Pancreas (tissue), 10 donors: Measurements from ENCODE around the gene CACNA1C. TPM values are rescaled to one million over a fixed set of nuclear protein-coding genes. Genes with fewer than 3 reads are reported as not detected.
A peak's percentile ranks its signal among the peaks of the same experiment; 100 is the strongest.

ENCODE experiments used
- ATAC-seq, 4 donors: fragments of 200-7000 bp; cut with Tn5 transposase; one replicate each; pipeline versions ENCODE4 v1.8.0 to v1.9.1; 2020; ENCODE audit warnings: mild to moderate bottlenecking in 4 of 4, moderate library complexity in 4 of 4
- DNase-seq, 6 donors: peaks; one replicate each; pipeline ENCODE4 v3.0.0-alpha.2; 2020
- FAIRE-seq: peaks from 2 replicates; lab custom pipeline; 2012; peaks lifted over from hg19 to GRCh38; lab: Jason Lieb, UNC
- H3K27ac ChIP-seq, 4 donors: fragments of 200-600 bp; sonication (generic); 1 replicate in 3 of 4; 2 replicates in 1 of 4; pipeline versions ENCODE4 v1.5.0 to v1.8.0; 2020
- H3K27me3 ChIP-seq, 4 donors: fragments of 200-600 bp; one replicate each; pipeline ENCODE4 v1.8.0; 2021
- H3K36me3 ChIP-seq, 3 donors: fragments of 200-600 bp; sonication (generic) in 1 of 3; one replicate each; pipeline versions ENCODE4 v1.5.0 to v1.8.0; 2020 to 2021
- H3K4me1 ChIP-seq, 3 donors: fragments of 200-600 bp; one replicate each; pipeline ENCODE4 v1.8.0; 2021
- H3K4me3 ChIP-seq, 4 donors: fragments of 200-600 bp; sonication (generic) in 2 of 4; one replicate each; pipeline versions ENCODE4 v1.5.0 to v1.8.0; 2020 to 2021
- H3K9me3 ChIP-seq, 4 donors: fragments of 200-600 bp; one replicate each; pipeline ENCODE4 v1.8.0; 2021
- CTCF ChIP-seq, 4 donors: fragments of 200-600 bp; sonication (generic) in 3 of 4; IDR thresholded peaks; one replicate each; pipeline versions ENCODE4 v1.5.0 to v1.8.0; 2021; ENCODE audit warnings: antibody characterized with exemption in 4 of 4
- WGBS, 2 donors: extraction: QIAGEN DNeasy Blood & Tissue Kit; methylation state at CpG; one replicate each; pipeline ENCODE4 v1.1.7; 2013; 5-methylcytosine and 5-hydroxymethylcytosine counted together
- intact Hi-C, 3 donors: fragments of 100-400 bp; cut with DNase I; formaldehyde crosslinking; loops; one replicate each; pipeline versions ENCODE4 v1.11.1 to v1.14.2; 2022
- polyA plus RNA-seq, 2 donors: library from polyadenylated mRNA; stranded (reverse); fragments of 200-250 nt; gene quantifications; one replicate each; pipeline ENCODE4 v1.2.3, GENCODE V29; 2013
- total RNA-seq, 6 donors: library from RNA; stranded (reverse); fragmentation: NEBNext Ultra II Directional in 4 of 6; extraction: Animal tissue kit (Norgen Biotek cat#: 25700) in 4 of 6; gene quantifications; one replicate each; pipeline versions ENCODE4 v1.2.1 to v1.2.4, GENCODE V29; 2021 to 2023
- donor health status: healthy with polysubstance abuse.
- donor health status: DM: no; HTN: no; CAD: no; lungs with moderate emphysema.
- donor health status: DM: no; HTN: no; CAD: no.
- donor health status: control.
- donor health status: control.
- donor health status: Bipolar disorder and iron deficiency.
- donor health status: DM: yes; HTN: yes; CAD: no.
- donor health status: DM: no; HTN: no; CAD: no.
- donor health status: DM: no; HTN: no; CAD: no.
- donor health status: DM: yes; HTN: yes; CAD: no.

CACNA1C gene
- total and polyA plus RNA-seq, 8 donors: 1.2 to 3.8 (median 2.3) TPM

DNA sequence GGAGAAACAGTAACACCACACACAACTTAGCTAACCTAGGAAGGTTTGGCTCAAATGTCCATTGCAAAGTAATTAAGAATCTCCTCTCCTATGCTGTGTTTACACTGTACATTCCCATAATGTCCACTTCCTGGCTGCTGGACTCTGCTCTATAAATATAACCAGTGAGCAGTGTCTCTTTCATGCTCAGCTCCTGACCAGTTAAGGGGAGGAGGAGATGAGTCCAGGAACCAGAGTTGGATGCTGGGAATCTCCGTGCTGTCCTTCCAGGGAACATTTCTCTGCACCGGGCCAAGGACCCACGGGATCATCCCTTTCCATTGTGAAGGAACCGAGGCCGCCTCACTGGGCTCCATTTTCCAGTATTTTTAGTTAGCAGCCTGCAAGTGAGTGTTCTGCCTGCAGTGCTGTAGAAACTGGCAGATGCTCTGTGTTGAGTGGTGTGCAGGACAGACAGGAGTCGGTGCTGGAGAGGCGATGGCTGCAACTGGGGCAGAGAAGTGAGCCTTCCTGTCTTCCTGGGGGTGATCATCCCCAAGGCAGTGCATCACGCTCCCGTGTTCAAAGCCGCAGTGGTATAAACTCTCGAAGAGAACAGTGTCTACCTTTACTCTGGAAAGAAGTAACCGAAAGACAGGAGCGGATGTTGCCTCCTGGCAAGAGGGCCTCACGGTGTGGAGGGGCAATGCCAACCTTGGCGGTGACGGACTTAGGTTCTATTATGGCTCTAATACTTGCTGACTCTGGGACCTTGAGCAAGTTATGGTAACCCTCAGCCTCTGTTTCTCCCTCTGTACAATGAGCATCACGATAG is 195.5 kb downstream of the CACNA1C start:
- H3K27me3 ChIP-seq: peaks cover 0 to 5% (median 2%) of the 10 kb centered on the region in 4 donors
- no peak for DNase-seq
- intact Hi-C loops: no loop called here
- no peaks in the 10 kb centered on the region for H3K9me3 ChIP-seq
- H3K36me3 ChIP-seq: no peaks in the 10 kb centered on the region
- no peak overlapping the region for H3K27ac ChIP-seq
- peak; percentile 57 for FAIRE-seq
- no peaks in the 10 kb centered on the region for H3K4me1 ChIP-seq
- H3K4me3 ChIP-seq: no peak overlapping the region
- TF ChIP-seq CTCF (IDR thresholded peaks at IDR 0.05): no peak
- ATAC-seq: no peak
- 71 to 73% methylated on average over 17 of the region's 17 CpGs for WGBS, 2 donors

GRCh38 chr12:2248901-2249381 is 196.2 kb downstream of the CACNA1C start:
- H3K4me1 ChIP-seq: no peaks in the 10 kb centered on the region
- ATAC-seq (no peak), DNase-seq (no peak), FAIRE-seq (no peak)
- intact Hi-C loops: no loop called here
- no peaks in the 10 kb centered on the region for H3K36me3 ChIP-seq
- H3K27me3 ChIP-seq: peaks cover 0 to 5% (median 2%) of the 10 kb centered on the region in 4 donors
- 65 to 67% methylated on average over 8 of the region's 8 CpGs for WGBS, 2 donors
- no peak overlapping the region for H3K27ac ChIP-seq
- no peaks in the 10 kb centered on the region for H3K9me3 ChIP-seq
- H3K4me3 ChIP-seq: no peak overlapping the region
- no peak for TF ChIP-seq CTCF (IDR thresholded peaks at IDR 0.05)

GRCh38 chr12:2250797-2251196 is 198.0 kb downstream of the CACNA1C start:
- Histone ChIP-seq H3K27ac (no peak overlapping the region), H3K4me1 (no peaks in the 10 kb centered on the region), H3K27me3 (peaks cover 0 to 5% (median 2%) of the 10 kb centered on the region in 4 donors), H3K4me3 (no peak overlapping the region), H3K36me3 (no peaks in the 10 kb centered on the region), H3K9me3 (no peaks in the 10 kb centered on the region)
- FAIRE-seq (no peak), DNase-seq (no peak), ATAC-seq (no peak)
- 55 to 67% methylated on average over 5 of the region's 5 CpGs for WGBS, 2 donors
- no peak for TF ChIP-seq CTCF (IDR thresholded peaks at IDR 0.05)
- intact Hi-C loops: no loop called here

DNA sequence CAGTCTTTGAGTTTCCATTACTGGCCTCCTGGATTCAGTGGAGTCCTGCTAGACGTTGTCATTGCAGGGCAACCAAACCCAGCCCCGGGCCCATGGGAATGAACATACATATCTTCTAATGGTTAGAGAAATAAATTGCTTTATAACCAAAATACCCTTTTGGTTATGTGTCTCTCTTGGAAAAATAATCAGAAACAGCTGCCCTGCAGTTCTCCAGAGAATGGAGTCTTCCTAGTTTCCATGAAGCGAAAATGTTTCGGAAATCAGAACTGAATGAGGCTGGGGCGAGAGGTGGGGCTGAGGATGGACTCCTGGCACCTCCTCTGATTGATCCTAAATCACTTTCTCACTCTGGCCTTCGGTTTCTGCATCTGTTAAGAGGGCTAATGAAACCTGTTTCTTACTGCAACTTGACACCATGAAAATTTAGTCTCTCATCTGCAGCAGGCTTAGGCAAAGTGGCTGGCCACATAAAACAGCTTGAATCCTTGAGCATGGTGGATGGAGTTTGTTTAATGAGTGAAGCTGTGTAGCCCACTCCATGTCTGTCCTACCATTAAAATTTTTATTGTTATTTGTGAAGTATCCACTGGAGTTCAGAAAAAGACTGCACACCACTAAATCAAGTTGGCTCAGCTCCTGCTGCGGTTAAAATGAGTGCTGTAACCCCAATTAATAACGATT is 198.9 kb downstream of the CACNA1C start:
- intact Hi-C loops: no loop called here
- Histone ChIP-seq H3K36me3 (no peaks in the 10 kb centered on the region), H3K4me3 (no peak overlapping the region), H3K4me1 (no peaks in the 10 kb centered on the region), H3K9me3 (no peaks in the 10 kb centered on the region), H3K27ac (no peak overlapping the region), H3K27me3 (peaks cover 0 to 5% (median 2%) of the 10 kb centered on the region in 4 donors)
- ATAC-seq (no peak), FAIRE-seq (no peak), DNase-seq (no peak)
- TF ChIP-seq CTCF (IDR thresholded peaks at IDR 0.05): no peak
- WGBS, 2 donors: 66 to 68% methylated on average over 8 of the region's 8 CpGs
